HCT116 (cell line): ENCODE data around the gene CD84. TPM values are rescaled to one million over a fixed set of nuclear protein-coding genes. Genes with fewer than 3 reads are reported as not detected.

ENCODE experiments used
- ATAC-seq: fragments of 200-7000 bp; cut with Tn5 transposase; 2 replicates; pipeline ENCODE4 v1.9.1; 2020; ENCODE audit warnings: mild to moderate bottlenecking, moderate library complexity
- BruUV-seq: library from RNA; stranded (reverse); fragments of 400-500 nt; replicated peaks from 2 replicates; lab custom pipeline; 2021; lab: Mats Ljungman, UMichigan
- CTCF ChIA-PET: fragments of 300-600 bp; sonication (Branson Sonifier 250); formaldehyde crosslinking; loops from one replicate; lab custom pipeline; 2021; ENCODE audit warnings: antibody characterized with exemption; lab: Charles Lee
- POLR2A ChIA-PET: fragments of 300-600, 350-600 bp; sonication (Branson Sonifier 250); formaldehyde crosslinking; loops from one replicate; lab custom pipeline; 2021; ENCODE audit warnings: antibody characterized with exemption; lab: Charles Lee
- RAD21 ChIA-PET, 2 experiments: fragments of 300-600 bp; sonication (Branson Sonifier 250); formaldehyde crosslinking; loops; one replicate each; lab custom pipeline; 2023; ENCODE audit warnings: low total read pairs in 2 of 2; ENCODE audit not compliant: uncharacterized antibody in 2 of 2, unreplicated experiment in 2 of 2, low non-redundant PET in 1 of 2; lab: Charles Lee
- DNase-seq: peaks from one replicate; pipeline ENCODE4 v3.0.0-alpha.2; 2010; ENCODE audit warnings: low read depth, low spot score
- H2AFZ ChIP-seq: fragments of 200-600 bp; shearing (Covaris generic), sonication (generic); 2 replicates; pipeline ENCODE4 v1.6.1; 2017; ENCODE audit warnings: low read depth, mixed run types, mixed read lengths, antibody characterized with exemption, low read length; ENCODE audit not compliant: poor library complexity, severe bottlenecking
- H3K27ac ChIP-seq: 2 replicates; pipeline ENCODE4 v1.5.1; 2012; ENCODE audit warnings: low read depth, low read length
- H3K27me3 ChIP-seq: fragments of 200-600 bp; sonication (generic); 2 replicates; pipeline ENCODE4 v1.6.1; 2016; ENCODE audit warnings: mixed run types, low read length, mixed read lengths; ENCODE audit not compliant: insufficient read depth
- H3K36me3 ChIP-seq, 2 experiments: fragments of 200-500 bp in 1 of 2; fragments of 200-600 bp in 1 of 2; sonication (Bioruptor generic) in 1 of 2; sonication (generic) in 1 of 2; 2 replicates each; pipeline versions ENCODE4 v1.5.1 to v1.6.1; 2014 to 2016; ENCODE audit warnings: low read length in 2 of 2, inconsistent platforms in 1 of 2, mixed read lengths in 1 of 2, mixed run types in 1 of 2; ENCODE audit not compliant: insufficient read depth in 2 of 2, control insufficient read depth in 1 of 2
- H3K4me1 ChIP-seq, 2 experiments: fragments of 200-600 bp in 1 of 2; sonication (generic) in 1 of 2; 2 replicates each; pipeline versions ENCODE4 v1.5.1 to v1.6.1; 2012 to 2017; ENCODE audit warnings: low read length in 2 of 2, inconsistent platforms in 1 of 2, mild to moderate bottlenecking in 1 of 2, mixed read lengths in 1 of 2, mixed run types in 1 of 2, moderate library complexity in 1 of 2; ENCODE audit not compliant: insufficient read depth in 2 of 2, control insufficient read depth in 1 of 2
- H3K4me2 ChIP-seq: fragments of 200-600 bp; sonication (generic); 2 replicates; pipeline ENCODE4 v1.6.1; 2017; ENCODE audit warnings: mixed run types, low read length, mixed read lengths
- H3K4me3 ChIP-seq, 2 experiments: fragments of 200-600 bp in 1 of 2; sonication (generic) in 1 of 2; replicated peaks in 1 of 2; 2 replicates each; pipeline ENCODE4 v1.5.1; 2011 to 2016; ENCODE audit warnings: low read length in 2 of 2, control low read depth in 1 of 2, low read depth in 1 of 2, mild to moderate bottlenecking in 1 of 2, mixed read lengths in 1 of 2, mixed run types in 1 of 2
- H3K79me2 ChIP-seq: fragments of 200-600 bp; sonication (generic); 2 replicates; pipeline ENCODE4 v1.6.1; 2017; ENCODE audit warnings: mild to moderate bottlenecking, mixed run types, low read length, moderate library complexity, mixed read lengths; ENCODE audit not compliant: insufficient read depth
- H3K9ac ChIP-seq: fragments of 200-600 bp; sonication (generic); 2 replicates; pipeline ENCODE4 v1.6.1; 2016; ENCODE audit warnings: low read length, mixed read lengths
- H3K9me2 ChIP-seq: fragments of 200-600 bp; sonication (generic), shearing (Covaris generic); 2 replicates; pipeline ENCODE4 v1.6.1; 2017; ENCODE audit warnings: mixed run types, mild to moderate bottlenecking, moderate library complexity; ENCODE audit not compliant: insufficient read depth
- H3K9me3 ChIP-seq, 2 experiments: fragments of 200-500 bp in 1 of 2; fragments of 200-600 bp in 1 of 2; sonication (Bioruptor generic) in 1 of 2; sonication (generic) in 1 of 2; 2 replicates each; pipeline ENCODE4 v1.6.1; 2014 to 2017; ENCODE audit warnings: low read length in 2 of 2, mixed read lengths in 2 of 2, inconsistent platforms in 1 of 2, low read depth in 1 of 2, mild to moderate bottlenecking in 1 of 2, mixed run types in 1 of 2, moderate library complexity in 1 of 2; ENCODE audit not compliant: control insufficient read depth in 1 of 2, insufficient read depth in 1 of 2
- H4K20me1 ChIP-seq: fragments of 200-600 bp; sonication (generic), shearing (Covaris generic); 2 replicates; pipeline ENCODE4 v1.6.1; 2017; ENCODE audit warnings: mixed run types, mild to moderate bottlenecking, moderate library complexity; ENCODE audit not compliant: insufficient read depth
- ATF3 ChIP-seq: IDR thresholded peaks from 2 replicates; pipeline ENCODE4 v1.6.1; 2012
- CBX3 ChIP-seq: IDR thresholded peaks from 2 replicates; pipeline ENCODE4 v1.6.1; 2012; ENCODE audit warnings: low read depth
- CTCF ChIP-seq, 3 experiments: fragments of 200-600 bp in 1 of 3; sonication (generic) in 1 of 3; IDR thresholded peaks in 2 of 3; conservative IDR thresholded peaks in 1 of 3; 2 replicates each; pipeline ENCODE4 v1.5.1; 2012 to 2017; ENCODE audit warnings: low read depth in 2 of 3, low read length in 2 of 3, antibody characterized with exemption in 1 of 3, borderline replicate concordance in 1 of 3, control low read depth in 1 of 3, mild to moderate bottlenecking in 1 of 3, mixed read lengths in 1 of 3, mixed run types in 1 of 3, moderate library complexity in 1 of 3; ENCODE audit not compliant: insufficient read depth in 1 of 3
- EGR1 ChIP-seq: IDR thresholded peaks from 2 replicates; pipeline ENCODE4 v1.6.1; 2012; ENCODE audit warnings: low read depth
- FOSL1 ChIP-seq: IDR thresholded peaks from 2 replicates; pipeline ENCODE4 v1.6.1; 2012; ENCODE audit warnings: low read depth
- JUND ChIP-seq: IDR thresholded peaks from 2 replicates; pipeline ENCODE4 v1.6.1; 2012
- MAX ChIP-seq: IDR thresholded peaks from 2 replicates; pipeline ENCODE4 v1.6.1; 2012
- POLR2AphosphoS5 ChIP-seq: IDR thresholded peaks from 2 replicates; pipeline ENCODE4 v1.6.1; 2011; ENCODE audit warnings: mild to moderate bottlenecking, low read depth, low read length, moderate library complexity
- RAD21 ChIP-seq: IDR thresholded peaks from 2 replicates; pipeline ENCODE4 v1.6.1; 2012; ENCODE audit warnings: low read depth, mild to moderate bottlenecking
- SIN3A ChIP-seq: IDR thresholded peaks from 2 replicates; pipeline ENCODE4 v1.6.1; 2012; ENCODE audit warnings: low read depth
- SP1 ChIP-seq: IDR thresholded peaks from 2 replicates; pipeline ENCODE4 v1.6.1; 2012; ENCODE audit warnings: low read depth
- SRF ChIP-seq: IDR thresholded peaks from 2 replicates; pipeline ENCODE4 v1.6.1; 2012; ENCODE audit warnings: low read depth
- TCF7L2 ChIP-seq: IDR thresholded peaks from 2 replicates; pipeline ENCODE4 v1.7.0; 2011; ENCODE audit warnings: borderline replicate concordance, inconsistent platforms; ENCODE audit not compliant: insufficient read depth, insufficient read length; ENCODE audit errors: extremely low read depth
- ZBTB33 ChIP-seq: IDR thresholded peaks from 2 replicates; pipeline ENCODE4 v1.6.1; 2011; ENCODE audit warnings: mild to moderate bottlenecking, low read length, moderate library complexity; ENCODE audit not compliant: insufficient replicate concordance; ENCODE audit errors: extremely low read depth
- ZNF274 ChIP-seq: fragments of 200-500 bp; sonication (Bioruptor generic); IDR thresholded peaks from 2 replicates; pipeline ENCODE4 v1.6.1; 2014; ENCODE audit warnings: mild to moderate bottlenecking, low read depth, low read length, inconsistent platforms
- intact Hi-C: fragments of 100-400 bp; cut with micrococcal nuclease; formaldehyde crosslinking; loops from 2 replicates; pipeline ENCODE4 v1.10.0; 2022
- total RNA-seq: library from RNA; stranded (reverse); gene quantifications from one replicate; pipeline ENCODE4 v1.2.1, GENCODE V29; 2021; ENCODE audit not compliant: unreplicated experiment

CD84 gene
- total RNA-seq, 1 experiment from 2014 or later = 0.02 TPM

GRCh38 chr1:160503087-160503486 is 76.2 kb downstream of the CD84 start:
- ChIA-PET RAD21 (no interaction called here), POLR2A (no interaction called here)
- DNase-seq = no peak

More at GRCh38 chr1:160503087-160503486, 76.2 kb downstream of the CD84 start:
- Histone ChIP-seq H3K36me3 (no peaks in the 10 kb centered on the region), H3K9ac (no peak overlapping the region), H3K4me2 (no peak overlapping the region), H3K79me2 (no peaks in the 10 kb centered on the region), H3K27me3 (peaks cover 7% of the 10 kb centered on the region; the same call in 1 of the 2 replicates), H2AFZ (no peak overlapping the region), H3K9me2 (no peaks in the 10 kb centered on the region), H3K9me3 (no peaks in the 10 kb centered on the region), H3K27ac (no peak overlapping the region), H3K4me1 (no peaks in the 10 kb centered on the region), H4K20me1 (no peaks in the 10 kb centered on the region), H3K4me3 (no peak overlapping the region)
- ATAC-seq = no peak
- intact Hi-C loops = no loop called here
- CTCF ChIA-PET = no interaction called here
- TF ChIP-seq SRF = no peak
- TF ChIP-seq ATF3 = no peak
- no peak for TF ChIP-seq SIN3A
- no peak for TF ChIP-seq ZNF274
- no peak for TF ChIP-seq ZBTB33
- no peak for TF ChIP-seq POLR2AphosphoS5
- no peak for TF ChIP-seq JUND
- no peak for TF ChIP-seq EGR1
- TF ChIP-seq RAD21 = no peak
- TF ChIP-seq MAX = no peak
- TF ChIP-seq CTCF (IDR thresholded peaks at IDR 0.05 in 2 of 3, conservative IDR thresholded peaks at IDR 0.05 in 1 of 3; ENCODE audit: borderline replicate concordance in 1 of 3, insufficient read depth in 1 of 3, low read depth in 2 of 3, low read length in 2 of 3) = no peak
- TF ChIP-seq SP1 = no peak
- no peak for TF ChIP-seq FOSL1
- TF ChIP-seq CBX3 = no peak
- no peak for TF ChIP-seq TCF7L2
- no TSS peak for BruUV-seq
